Raji (cell line): Measurements from ENCODE around the gene SEPTIN1.

ENCODE experiments used
- POLR2A ChIP-seq: IDR thresholded peaks from 2 replicates; pipeline ENCODE4 v1.6.1; 2011; ENCODE audit warnings: low read depth, low read length, control low read depth; ENCODE audit not compliant: insufficient read depth

The SEPTIN1 gene

GRCh38 chr16:30371248-30371816, 11.0 kb downstream of the SEPTIN1 start:
- peak; percentile 78 for TF ChIP-seq POLR2A

GRCh38 chr16:30370456-30371247, 11.7 kb downstream of the SEPTIN1 start, which contains the start of gene TBC1D10B:
Gene TBC1D10B (minus strand): TSS chr16:30370494. CDS start chr16:30370183, 311 bp downstream.
- no peak for TF ChIP-seq POLR2A

- TF ChIP-seq POLR2A, result peak; percentile 45
Measured at GRCh38 chr16:30369938-30370455, 12.4 kb downstream of the SEPTIN1 start.

GRCh38 chr16:30369091-30369937, 13.0 kb downstream of the SEPTIN1 start:
- TF ChIP-seq POLR2A, result no peak

- no peak for TF ChIP-seq POLR2A
Measured at GRCh38 chr16:30368792-30369090, 13.6 kb downstream of the SEPTIN1 start.

- TF ChIP-seq POLR2A, result no peak
Measured at GRCh38 chr16:30368122-30368791, 14.1 kb downstream of the SEPTIN1 start.

- no peak for TF ChIP-seq POLR2A
Measured at GRCh38 chr16:30367349-30368009, 14.9 kb downstream of the SEPTIN1 start.

GRCh38 chr16:30366511-30366910, 15.8 kb downstream of the SEPTIN1 start:
- TF ChIP-seq POLR2A, result no peak

GRCh38 chr16:30365200-30365599, 17.2 kb downstream of the SEPTIN1 start:
- no peak for TF ChIP-seq POLR2A

- TF ChIP-seq POLR2A, result no peak
Measured at GRCh38 chr16:30361180-30361579, 21.2 kb downstream of the SEPTIN1 start.

GRCh38 chr16:30359871-30360170, 22.5 kb downstream of the SEPTIN1 start:
- no peak for TF ChIP-seq POLR2A

GRCh38 chr16:30358990-30359870, 23.1 kb downstream of the SEPTIN1 start:
- no peak for TF ChIP-seq POLR2A

GRCh38 chr16:30358577-30358936, 23.8 kb downstream of the SEPTIN1 start:
- no peak for TF ChIP-seq POLR2A
